22Rv1 (cell line): ENCODE data around the gene PKLR.

Experiments
- CTCF ChIP-seq: fragments of 450-650 bp; IDR thresholded peaks from 2 replicates; pipeline ENCODE4 v1.5.1; 2017; ENCODE audit warnings: mild to moderate bottlenecking
- ZFX ChIP-seq: fragments of 450-650 bp; IDR thresholded peaks from 2 replicates; pipeline ENCODE4 v1.6.1; 2017; ENCODE audit warnings: antibody characterized with exemption, borderline replicate concordance

- TF ChIP-seq CTCF (no peak), ZFX (no peak)
These were observed 14.7 kb downstream of the PKLR start for GRCh38 chr1:155286544-155286943.
